Right kidney (tissue), 1 donor: ENCODE data around the gene GPC6.

Experiments
- DNase-seq: peaks from one replicate; pipeline ENCODE4 v3.0.0-alpha.2; 2016

GPC6 gene

GRCh38 chr13:94309576-94309975 is 1083.0 kb downstream of the GPC6 start:
- DNase-seq, result no peak

GRCh38 chr13:94309997-94310855 is 1083.6 kb downstream of the GPC6 start:
- DNase-seq, result no peak

- DNase-seq, result no peak
These were observed 1085.3 kb downstream of the GPC6 start for GRCh38 chr13:94311893-94312292.

- no peak for DNase-seq
These were observed 1086.1 kb downstream of the GPC6 start for GRCh38 chr13:94312511-94313216.

- no peak for DNase-seq
These were observed 1086.8 kb downstream of the GPC6 start for GRCh38 chr13:94313321-94313910.

GRCh38 chr13:94313926-94314325 is 1087.3 kb downstream of the GPC6 start:
- no peak for DNase-seq

GRCh38 chr13:94315188-94315587 is 1088.6 kb downstream of the GPC6 start:
- no peak for DNase-seq

- no peak for DNase-seq
These were observed 1090.5 kb downstream of the GPC6 start for GRCh38 chr13:94317063-94317491.

GRCh38 chr13:94318418-94318817 is 1091.8 kb downstream of the GPC6 start:
- no peak for DNase-seq

- DNase-seq, result no peak
These were observed 1092.9 kb downstream of the GPC6 start for GRCh38 chr13:94319501-94319900.

- DNase-seq, result no peak
These were observed 1096.5 kb downstream of the GPC6 start for GRCh38 chr13:94322925-94323763.

- no peak for DNase-seq
These were observed 1097.5 kb downstream of the GPC6 start for GRCh38 chr13:94323764-94324758.

- DNase-seq, result no peak
These were observed 1098.3 kb downstream of the GPC6 start for GRCh38 chr13:94324767-94325540.

- no peak for DNase-seq
These were observed 1099.0 kb downstream of the GPC6 start for GRCh38 chr13:94325650-94326049.

- DNase-seq, result peak; percentile 59
These were observed 1100.7 kb downstream of the GPC6 start for GRCh38 chr13:94327318-94327717.

GRCh38 chr13:94328381-94329041 is 1101.9 kb downstream of the GPC6 start:
- no peak for DNase-seq

- no peak for DNase-seq
These were observed 1102.7 kb downstream of the GPC6 start for GRCh38 chr13:94329277-94329676.

GRCh38 chr13:94329754-94330551 is 1103.3 kb downstream of the GPC6 start:
- DNase-seq, result no peak
